ENCODE data around the gene LMNB1. TPM values are rescaled to one million over a fixed set of nuclear protein-coding genes. Genes with fewer than 3 reads are reported as not detected.
"Not testable (repeated sequence)": the region's sequence is repeated elsewhere in the genome, so short reads cannot be mapped to it uniquely, and the experiment has no call there.

The LMNB1 gene
- total RNA-seq, 1 donor from 2014 or later: 69.8 TPM

DNA sequence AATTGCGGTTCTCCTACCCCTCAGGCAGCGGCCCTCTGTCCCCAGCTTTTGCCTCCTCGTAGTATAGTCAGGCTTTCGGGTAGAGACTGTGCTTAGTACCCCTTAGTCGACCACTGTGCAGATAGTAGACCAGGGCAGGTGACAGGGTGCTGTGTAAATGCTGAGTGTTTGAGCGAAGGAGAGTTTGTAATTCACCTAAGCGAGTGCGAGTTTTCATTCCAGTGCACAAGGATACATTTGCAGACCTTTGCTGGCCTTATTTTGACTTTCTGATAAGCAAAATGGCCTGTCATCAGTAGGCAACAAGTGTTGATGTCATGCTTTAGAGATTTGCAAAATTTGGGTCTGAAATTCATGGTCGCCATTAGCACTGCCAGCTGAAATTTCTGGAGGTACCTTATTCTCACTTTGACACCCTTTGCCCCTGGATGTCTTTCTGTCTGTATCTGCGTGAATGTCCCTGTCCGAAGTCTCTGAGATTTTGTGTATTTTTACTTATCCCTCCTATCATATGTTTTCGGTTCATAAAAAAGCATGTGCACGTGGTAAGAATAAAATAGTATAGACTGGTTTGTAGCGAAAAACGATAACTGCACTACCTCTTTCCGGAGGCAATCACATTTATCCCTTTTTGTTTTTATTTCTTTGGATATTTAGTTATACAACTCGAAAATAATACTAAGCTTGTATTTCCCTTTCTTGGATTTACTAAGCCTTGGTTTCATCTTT is 1.9 kb downstream of the LMNB1 start:
- peaks cover 15% of the 10 kb centered on the region for H3K27me3 Mint-ChIP-seq (ENCODE audit: unreplicated experiment)
- peaks cover 4% of the 10 kb centered on the region for H3K36me3 Mint-ChIP-seq (ENCODE audit: low read depth, unreplicated experiment)
- no peak for DNase-seq (ENCODE audit: low spot score)
- peaks cover 12% of the 10 kb centered on the region for H3K4me1 Mint-ChIP-seq (ENCODE audit: unreplicated experiment)
- peak overlapping the region; percentile 85 for H3K27ac Mint-ChIP-seq (ENCODE audit: unreplicated experiment)
- no peak for TF ChIP-seq CTCF (IDR thresholded peaks at IDR 0.05; ENCODE audit: unreplicated experiment)
- no peaks in the 10 kb centered on the region for H3K9me3 Mint-ChIP-seq (ENCODE audit: unreplicated experiment)
- peak overlapping the region; percentile 95 for H3K4me3 Mint-ChIP-seq (ENCODE audit: unreplicated experiment)

- H3K4me1 Mint-ChIP-seq (ENCODE audit: unreplicated experiment): peaks cover 12% of the 10 kb centered on the region
- peaks cover 4% of the 10 kb centered on the region for H3K36me3 Mint-ChIP-seq (ENCODE audit: low read depth, unreplicated experiment)
- peak; percentile 55 for TF ChIP-seq CTCF (IDR thresholded peaks at IDR 0.05; ENCODE audit: unreplicated experiment)
- peak; percentile 18 for DNase-seq (ENCODE audit: low spot score)
- no peak overlapping the region for H3K4me3 Mint-ChIP-seq (ENCODE audit: unreplicated experiment)
- peaks cover 15% of the 10 kb centered on the region for H3K27me3 Mint-ChIP-seq (ENCODE audit: unreplicated experiment)
- H3K27ac Mint-ChIP-seq (ENCODE audit: unreplicated experiment): no peak overlapping the region
- no peaks in the 10 kb centered on the region for H3K9me3 Mint-ChIP-seq (ENCODE audit: unreplicated experiment)
These were observed 3.4 kb downstream of the LMNB1 start for GRCh38 chr5:126780165-126780827.

DNA sequence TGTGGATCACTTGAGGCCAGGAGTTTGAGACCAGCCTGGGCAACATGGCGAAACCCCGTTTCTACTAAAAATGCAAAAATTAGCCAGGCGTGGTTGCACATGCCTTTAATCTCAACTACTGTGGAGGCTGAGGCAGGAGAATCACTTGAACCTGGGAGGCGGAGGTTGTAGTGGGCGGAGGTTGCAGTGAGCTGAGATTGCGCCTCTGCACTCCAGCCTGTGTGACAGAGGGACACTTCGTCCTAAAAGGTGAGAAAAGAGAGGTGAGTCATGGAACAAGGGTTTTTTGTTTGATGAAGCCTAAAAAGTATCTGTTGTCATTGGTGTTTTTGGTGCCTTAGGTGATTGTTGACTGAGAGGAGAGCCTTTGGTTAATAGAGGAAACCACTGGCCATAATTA is 11.5 kb downstream of the LMNB1 start:
- H3K27me3 Mint-ChIP-seq (ENCODE audit: unreplicated experiment); H3K36me3 Mint-ChIP-seq (ENCODE audit: low read depth, unreplicated experiment); H3K27ac Mint-ChIP-seq (ENCODE audit: unreplicated experiment): not testable (repeated sequence)

DNA sequence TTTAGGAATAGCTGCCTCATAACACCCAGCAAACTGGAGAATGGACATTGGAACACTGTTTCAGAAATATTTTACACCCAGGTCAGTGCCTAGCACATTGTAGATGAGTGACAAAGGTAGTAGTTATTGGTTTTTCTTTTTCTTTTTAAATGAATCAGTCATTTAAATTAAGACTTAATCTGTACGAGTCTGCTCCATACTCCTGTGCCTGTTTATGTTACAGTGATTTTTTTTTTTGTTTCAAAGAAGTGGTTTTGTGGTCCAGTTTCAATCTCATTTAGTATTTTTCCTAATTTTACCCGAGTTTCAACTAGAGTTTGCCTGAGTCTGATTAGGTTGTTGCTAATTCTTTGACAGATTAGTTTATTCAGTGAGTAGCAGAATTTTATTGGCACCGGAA is 16.2 kb downstream of the LMNB1 start:
- Mint-ChIP-seq H3K27ac (ENCODE audit: unreplicated experiment) (no peak overlapping the region), H3K36me3 (ENCODE audit: low read depth, unreplicated experiment) (no peaks in the 10 kb centered on the region), H3K4me3 (ENCODE audit: unreplicated experiment) (no peak overlapping the region), H3K9me3 (ENCODE audit: unreplicated experiment) (no peaks in the 10 kb centered on the region), H3K4me1 (ENCODE audit: unreplicated experiment) (peaks cover 4% of the 10 kb centered on the region), H3K27me3 (ENCODE audit: unreplicated experiment) (peaks cover under 1% of the 10 kb centered on the region)
- no peak for TF ChIP-seq CTCF (IDR thresholded peaks at IDR 0.05; ENCODE audit: unreplicated experiment)
- no peak for DNase-seq (ENCODE audit: low spot score)

More for the DNA sequence above, 11.5 kb downstream of the LMNB1 start:
- H3K9me3 Mint-ChIP-seq (ENCODE audit: unreplicated experiment); H3K4me1 Mint-ChIP-seq (ENCODE audit: unreplicated experiment); DNase-seq (ENCODE audit: low spot score); H3K4me3 Mint-ChIP-seq (ENCODE audit: unreplicated experiment): not testable (repeated sequence)

GRCh38 chr5:126793648-126794047 is 16.7 kb downstream of the LMNB1 start:
- not testable (repeated sequence) for H3K36me3 Mint-ChIP-seq (ENCODE audit: low read depth, unreplicated experiment); H3K27ac Mint-ChIP-seq (ENCODE audit: unreplicated experiment); H3K27me3 Mint-ChIP-seq (ENCODE audit: unreplicated experiment); H3K4me3 Mint-ChIP-seq (ENCODE audit: unreplicated experiment); H3K4me1 Mint-ChIP-seq (ENCODE audit: unreplicated experiment); DNase-seq (ENCODE audit: low spot score); H3K9me3 Mint-ChIP-seq (ENCODE audit: unreplicated experiment)

All from endothelial cell (in vitro differentiated cells).